ENCODE measurements around the gene RAC2.

The RAC2 gene

DNA sequence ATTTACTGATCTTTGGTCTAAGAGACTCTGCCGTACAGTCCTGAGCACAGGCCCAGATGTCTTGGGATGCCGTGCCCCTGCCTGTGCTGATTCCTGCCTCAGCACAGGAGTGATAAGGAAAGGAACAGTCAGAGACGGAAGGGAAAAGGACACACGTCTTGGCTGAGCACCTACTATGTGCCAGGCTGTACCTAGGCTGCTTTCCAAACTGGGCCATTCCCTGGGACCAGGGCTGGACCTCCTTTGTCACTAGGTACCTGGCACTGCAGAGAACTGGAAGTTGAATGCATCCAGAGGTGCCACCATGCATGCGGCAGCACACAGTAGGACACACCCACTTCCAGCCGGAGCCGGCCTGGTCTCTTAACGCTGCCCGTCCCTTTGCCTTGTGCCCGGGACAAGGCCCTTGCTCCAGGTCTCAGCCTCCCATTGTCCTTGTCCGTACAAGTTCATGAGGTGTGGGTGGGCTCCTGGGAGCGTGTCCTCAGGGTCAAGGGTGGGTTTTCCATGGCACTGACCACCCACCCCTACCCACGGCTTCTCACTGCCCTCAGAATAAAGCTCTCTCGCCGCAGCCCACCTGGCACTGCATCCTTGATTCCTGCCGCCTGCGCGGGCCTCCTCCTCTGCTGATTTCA, 30.7 kb downstream of the RAC2 start:
- TF ChIP-seq, protein P1, sequence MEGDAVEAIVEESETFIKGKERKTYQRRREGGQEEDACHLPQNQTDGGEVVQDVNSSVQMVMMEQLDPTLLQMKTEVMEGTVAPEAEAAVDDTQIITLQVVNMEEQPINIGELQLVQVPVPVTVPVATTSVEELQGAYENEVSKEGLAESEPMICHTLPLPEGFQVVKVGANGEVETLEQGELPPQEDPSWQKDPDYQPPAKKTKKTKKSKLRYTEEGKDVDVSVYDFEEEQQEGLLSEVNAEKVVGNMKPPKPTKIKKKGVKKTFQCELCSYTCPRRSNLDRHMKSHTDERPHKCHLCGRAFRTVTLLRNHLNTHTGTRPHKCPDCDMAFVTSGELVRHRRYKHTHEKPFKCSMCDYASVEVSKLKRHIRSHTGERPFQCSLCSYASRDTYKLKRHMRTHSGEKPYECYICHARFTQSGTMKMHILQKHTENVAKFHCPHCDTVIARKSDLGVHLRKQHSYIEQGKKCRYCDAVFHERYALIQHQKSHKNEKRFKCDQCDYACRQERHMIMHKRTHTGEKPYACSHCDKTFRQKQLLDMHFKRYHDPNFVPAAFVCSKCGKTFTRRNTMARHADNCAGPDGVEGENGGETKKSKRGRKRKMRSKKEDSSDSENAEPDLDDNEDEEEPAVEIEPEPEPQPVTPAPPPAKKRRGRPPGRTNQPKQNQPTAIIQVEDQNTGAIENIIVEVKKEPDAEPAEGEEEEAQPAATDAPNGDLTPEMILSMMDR (IDR thresholded peaks at IDR 0.05; ENCODE audit: low read depth, low read length) = no peak
- no peak overlapping the region for H3K4me3 ChIP-seq (replicated peaks in 1 of 2; ENCODE audit: low read depth in 2 of 2, low read length in 2 of 2)
- DNase-seq (ENCODE audit: low read depth in 2 of 2) = no peak

GRCh38 chr22:37212174-37212906, 31.7 kb downstream of the RAC2 start, which contains the start of gene SSTR3:
SSTR3 (minus strand) TSS chr22:37212477; CDS start chr22:37207803, 4,674 bp downstream.
- TF ChIP-seq, protein P1 (IDR thresholded peaks at IDR 0.05; ENCODE audit: low read depth, low read length) = no peak
- peak in 1 of 2 donors; percentile 32 for DNase-seq (ENCODE audit: low read depth in 2 of 2)
- no peak within 1 kb of the TSS for H3K4me3 ChIP-seq (replicated peaks in 1 of 2; ENCODE audit: low read depth in 2 of 2, low read length in 2 of 2)

DNA sequence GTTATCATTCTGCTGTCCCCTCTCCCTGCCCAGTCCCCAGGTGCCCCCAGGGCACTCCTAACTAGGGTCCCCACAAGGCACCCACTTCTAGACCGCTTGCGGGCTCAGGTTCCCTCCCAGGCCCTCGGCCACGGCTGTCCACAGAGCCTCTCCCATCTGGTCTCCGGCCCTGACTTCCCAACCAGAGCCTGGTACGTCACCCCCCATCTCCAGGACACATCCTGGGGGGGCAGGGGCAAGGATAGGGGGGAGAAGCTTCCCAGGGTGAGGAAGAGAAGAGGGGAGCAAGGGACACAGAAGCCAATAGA, 32.2 kb downstream of the RAC2 start:
- DNase-seq (ENCODE audit: low read depth in 2 of 2) = no peak
- TF ChIP-seq, protein P1 (IDR thresholded peaks at IDR 0.05; ENCODE audit: low read depth, low read length) = no peak
- no peak overlapping the region for H3K4me3 ChIP-seq (replicated peaks in 1 of 2; ENCODE audit: low read depth in 2 of 2, low read length in 2 of 2)

DNA sequence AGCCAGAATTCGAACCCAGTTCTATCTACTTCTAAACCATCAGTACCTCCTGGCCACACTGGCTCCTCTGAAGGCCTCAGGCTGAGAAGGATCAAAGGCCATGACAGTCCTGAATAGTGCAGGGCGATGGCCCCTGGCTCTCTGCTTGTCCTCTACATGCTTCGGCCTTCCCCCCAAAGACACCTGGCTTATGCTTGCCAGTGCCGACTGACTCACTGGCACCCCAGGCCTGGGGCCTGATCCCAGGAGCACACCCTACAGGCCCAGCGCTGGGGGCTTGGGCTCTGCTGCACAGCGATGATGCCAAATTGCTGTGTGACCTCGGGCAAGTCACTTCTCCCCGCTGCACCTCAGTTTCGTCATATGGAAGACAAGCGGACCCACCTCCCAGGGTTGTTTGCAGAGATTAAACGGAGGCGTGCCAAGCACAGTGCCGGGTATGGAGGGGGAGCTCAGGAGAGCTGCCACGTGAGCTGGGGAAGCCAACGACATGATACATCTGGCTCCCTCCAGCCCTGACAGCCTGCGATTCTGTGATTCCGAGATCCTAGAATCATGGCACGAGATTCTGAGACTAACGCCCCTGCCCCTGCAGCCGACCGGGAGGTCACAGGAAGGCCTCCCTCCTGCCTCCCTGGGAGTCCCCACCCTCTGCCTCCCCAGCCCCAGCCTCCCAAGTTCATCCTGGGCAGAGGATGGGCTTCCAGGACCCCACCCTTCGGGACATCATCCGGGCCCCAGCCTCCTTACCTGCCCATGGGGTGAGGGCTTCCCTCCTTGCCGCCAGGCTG, 32.8 kb downstream of the RAC2 start:
- no peak overlapping the region for H3K4me3 ChIP-seq (replicated peaks in 1 of 2; ENCODE audit: low read depth in 2 of 2, low read length in 2 of 2)
- TF ChIP-seq, protein P1 (IDR thresholded peaks at IDR 0.05; ENCODE audit: low read depth, low read length) = no peak
- DNase-seq (ENCODE audit: low read depth in 2 of 2) = no peak

DNA sequence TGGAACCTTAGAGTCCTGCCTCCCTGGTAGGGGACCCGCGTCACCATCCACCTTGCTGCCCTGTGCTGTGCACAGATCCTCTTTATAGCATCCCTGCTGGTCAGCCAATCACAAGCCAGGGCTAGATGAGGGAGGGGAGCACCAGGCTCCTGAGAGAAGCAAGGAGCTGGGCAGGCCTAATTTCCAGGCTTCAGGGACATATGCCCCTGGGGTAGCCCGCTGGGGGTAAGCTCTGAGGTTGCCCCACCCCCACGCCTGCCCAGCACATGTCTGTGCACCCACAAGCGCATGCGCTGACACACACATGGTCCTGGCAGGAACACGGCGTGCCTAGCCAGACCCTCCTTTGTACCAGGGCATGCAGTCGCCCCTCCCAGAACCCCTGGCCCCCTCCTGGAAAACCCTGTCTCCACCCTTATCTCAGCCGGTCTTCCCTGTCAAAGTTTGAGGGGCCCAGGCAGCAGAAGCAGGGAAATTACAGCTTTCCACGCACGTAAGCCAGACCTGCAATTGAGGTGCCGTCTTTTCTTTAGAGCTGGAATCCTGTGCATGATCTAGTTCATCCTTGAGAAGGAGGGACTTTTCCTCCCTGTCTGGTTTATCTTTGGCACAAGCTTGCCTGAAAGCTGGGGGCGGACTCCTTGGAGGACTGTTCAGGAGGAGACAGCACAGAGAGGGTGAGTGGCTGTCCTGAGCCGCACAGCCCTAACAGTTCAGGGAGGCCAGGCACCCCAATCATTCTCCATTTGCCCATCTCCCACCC, 33.8 kb downstream of the RAC2 start:
- no peak overlapping the region for H3K4me3 ChIP-seq (replicated peaks in 1 of 2; ENCODE audit: low read depth in 2 of 2, low read length in 2 of 2)
- no peak for DNase-seq (ENCODE audit: low read depth in 2 of 2)
- TF ChIP-seq, protein P1 (IDR thresholded peaks at IDR 0.05; ENCODE audit: low read depth, low read length) = no peak

GRCh38 chr22:37209140-37209845, 34.8 kb downstream of the RAC2 start:
- no peak for DNase-seq (ENCODE audit: low read depth in 2 of 2)
- no peak overlapping the region for H3K4me3 ChIP-seq (replicated peaks in 1 of 2; ENCODE audit: low read depth in 2 of 2, low read length in 2 of 2)
- TF ChIP-seq, protein P1 (IDR thresholded peaks at IDR 0.05; ENCODE audit: low read depth, low read length) = no peak
